ACC112 (cell line): ENCODE data around the gene PLXNA3.

Source experiments
- H2AFZ ChIP-seq: fragments of 200-600 bp; sonication (generic); one replicate; pipeline ENCODE4 v1.6.0; 2017; ENCODE audit warnings: antibody characterized with exemption, low read length; ENCODE audit not compliant: unreplicated experiment
- H3K27ac ChIP-seq: fragments of 200-600 bp; sonication (generic); 2 replicates; pipeline ENCODE4 v1.5.1; 2014; ENCODE audit warnings: low read depth, mild to moderate bottlenecking, antibody characterized with exemption, low read length, moderate library complexity
- H3K27me3 ChIP-seq: fragments of 200-600 bp; sonication (generic); 2 replicates; pipeline ENCODE4 v1.6.1; 2014; ENCODE audit warnings: mild to moderate bottlenecking, antibody characterized with exemption, low read length, moderate library complexity, mixed read lengths; ENCODE audit not compliant: insufficient read depth
- H3K36me3 ChIP-seq: fragments of 200-600 bp; sonication (generic); 2 replicates; pipeline ENCODE4 v1.6.1; 2016; ENCODE audit warnings: mild to moderate bottlenecking, antibody characterized with exemption, low read length, moderate library complexity, mixed read lengths; ENCODE audit not compliant: insufficient read depth
- H3K4me1 ChIP-seq: fragments of 200-600 bp; sonication (generic); one replicate; pipeline ENCODE4 v1.6.1; 2016; ENCODE audit warnings: low read length, mixed read lengths; ENCODE audit not compliant: insufficient read depth, unreplicated experiment, control insufficient read depth
- H3K4me3 ChIP-seq: fragments of 200-600 bp; sonication (generic); 2 replicates; pipeline ENCODE4 v1.5.1; 2014; ENCODE audit warnings: mild to moderate bottlenecking, low read depth, low read length
- H3K79me2 ChIP-seq: fragments of 200-600 bp; sonication (generic); one replicate; pipeline ENCODE4 v1.6.0; 2016; ENCODE audit warnings: low read length; ENCODE audit not compliant: control insufficient read depth, unreplicated experiment, insufficient read depth

Gene PLXNA3

DNA sequence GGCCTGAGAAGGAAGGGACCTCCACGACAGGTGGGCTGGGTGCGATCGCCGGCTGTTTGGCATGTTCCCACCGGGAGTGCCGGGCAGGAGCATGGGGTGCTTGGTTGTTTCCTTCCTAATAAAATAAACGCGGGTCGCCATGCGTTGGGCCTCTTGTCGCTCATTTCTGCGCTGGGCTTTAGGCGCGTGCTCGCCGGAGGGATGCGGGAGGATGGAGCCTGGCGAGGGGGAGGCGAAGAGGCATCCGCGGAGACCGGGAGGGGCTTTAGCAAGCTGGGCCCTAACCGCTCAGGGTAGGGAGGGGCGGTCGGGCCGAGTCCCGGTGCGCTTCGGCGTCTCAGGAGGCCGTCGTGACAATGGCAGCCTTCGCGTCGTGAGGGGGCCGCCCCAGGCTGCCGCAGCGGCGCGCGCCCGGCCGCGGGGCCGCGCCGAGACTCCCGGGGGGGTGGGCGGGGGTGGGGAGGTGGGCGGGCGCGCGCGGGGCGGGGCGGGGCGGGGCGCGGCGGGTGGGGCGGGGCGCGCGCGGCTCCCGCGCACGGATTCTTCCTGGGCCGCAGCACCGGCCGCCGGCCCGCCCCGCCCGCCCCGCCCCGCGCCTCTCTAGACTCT, 21.6 kb upstream of the PLXNA3 start:
- Histone ChIP-seq H3K27me3 (no peaks in the 10 kb centered on the region), H2AFZ (no peak overlapping the region), H3K36me3 (no peaks in the 10 kb centered on the region)

DNA sequence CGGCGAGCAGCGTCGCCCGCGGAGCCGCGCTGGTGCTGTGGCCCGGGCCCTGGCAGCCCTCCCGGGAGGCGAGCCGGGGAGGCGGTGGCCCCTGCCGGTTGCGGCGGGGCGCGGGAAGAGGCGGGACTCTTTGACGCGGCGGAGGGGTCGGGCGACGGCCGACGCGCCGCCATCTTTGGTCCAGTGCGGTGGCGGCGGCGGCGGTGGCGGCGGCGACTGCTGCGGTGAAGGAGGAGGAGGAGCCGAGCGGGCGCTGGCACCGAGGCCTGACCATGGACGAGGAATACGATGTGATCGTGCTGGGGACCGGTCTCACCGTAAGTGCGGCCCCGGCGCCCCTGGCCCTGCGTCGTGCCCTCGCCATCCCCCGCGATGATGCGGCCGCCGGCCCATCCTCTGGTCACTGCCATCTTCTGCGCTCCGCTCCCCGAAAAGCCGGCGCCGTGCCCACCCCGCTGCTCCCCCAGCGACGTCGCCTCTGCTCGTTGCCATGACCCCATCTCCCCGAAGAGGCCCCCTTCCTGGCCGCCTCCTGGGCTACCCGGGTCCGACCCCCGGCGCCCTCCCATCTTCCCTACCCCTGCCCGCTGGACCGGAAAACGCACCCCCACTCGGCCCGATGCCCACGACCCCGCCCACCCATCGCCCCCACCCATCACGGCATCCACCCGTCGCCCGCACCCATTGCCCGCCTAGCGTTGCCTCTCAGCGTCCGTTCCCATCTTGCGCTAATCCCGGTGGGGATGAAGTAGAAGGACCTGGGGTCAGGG, 20.9 kb upstream of the PLXNA3 start, which contains the start of gene GDI1:
GDI1 (plus strand) TSS at position 172 of the 770 bp plus-strand sequence; CDS start at position 273, 101 bp downstream.
- no peak within 1 kb of the TSS for H2AFZ ChIP-seq
- peaks cover 3% of the 10 kb centered on the region for H3K4me1 ChIP-seq
- peak within 1 kb of the TSS; percentile 87 for H3K4me3 ChIP-seq
- H3K79me2 ChIP-seq = peaks cover 33% of the 10 kb centered on the region
- no peaks in the 10 kb centered on the region for H3K36me3 ChIP-seq
- H3K27me3 ChIP-seq = no peaks in the 10 kb centered on the region
- H3K27ac ChIP-seq = peak within 1 kb of the TSS; percentile 72

More for the DNA sequence above, 21.6 kb upstream of the PLXNA3 start:
- peak overlapping the region; percentile 87 for H3K4me3 ChIP-seq
- peaks cover 33% of the 10 kb centered on the region for H3K79me2 ChIP-seq
- H3K27ac ChIP-seq = peak overlapping the region; percentile 72
- H3K4me1 ChIP-seq = peaks cover 3% of the 10 kb centered on the region

DNA sequence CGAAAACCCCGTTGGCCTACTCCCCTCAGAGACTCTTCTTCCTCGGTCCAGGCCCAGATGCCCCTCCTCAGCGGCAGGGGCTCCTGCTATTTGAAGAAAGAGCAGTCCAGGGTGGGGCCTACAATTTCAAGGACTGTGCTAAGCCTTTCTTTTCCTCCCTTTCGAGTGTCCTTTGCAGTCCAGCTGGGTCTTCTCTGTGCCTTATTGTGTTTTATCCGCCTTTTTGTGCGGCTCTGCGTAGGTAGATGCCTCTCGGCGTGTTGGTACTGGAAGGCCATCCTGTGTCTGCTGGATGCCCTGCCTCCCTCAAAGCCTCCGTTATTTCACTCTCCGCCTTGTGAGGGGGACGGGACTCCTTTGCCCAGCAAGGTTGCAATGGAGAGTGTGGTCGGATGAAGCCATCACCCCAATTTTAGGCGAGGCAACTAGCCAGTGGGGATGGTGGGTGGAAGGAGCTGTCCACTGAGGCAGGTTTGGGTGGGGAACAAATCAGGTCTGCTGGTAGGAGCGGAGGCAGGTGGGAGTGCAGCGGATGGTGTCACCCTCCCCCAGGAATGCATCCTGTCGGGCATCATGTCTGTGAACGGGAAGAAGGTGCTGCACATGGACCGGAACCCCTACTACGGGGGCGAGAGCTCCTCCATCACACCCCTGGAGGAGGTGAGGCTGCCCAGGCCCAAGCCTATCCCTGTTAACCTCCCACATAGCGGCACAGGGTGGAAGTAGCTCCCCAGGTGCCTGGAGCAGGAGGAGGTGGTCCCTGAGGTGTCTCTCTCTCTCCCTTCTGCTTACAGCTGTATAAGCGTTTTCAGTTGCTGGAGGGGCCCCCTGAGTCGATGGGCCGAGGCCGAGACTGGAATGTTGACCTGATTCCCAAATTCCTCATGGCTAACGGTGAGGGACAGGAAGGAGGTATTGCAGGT, 19.8 kb upstream of the PLXNA3 start:
- Histone ChIP-seq H3K4me3 (peak overlapping the region; percentile 87), H3K4me1 (peaks cover 3% of the 10 kb centered on the region), H3K79me2 (peaks cover 33% of the 10 kb centered on the region), H3K36me3 (no peaks in the 10 kb centered on the region), H3K27ac (no peak overlapping the region), H3K27me3 (no peaks in the 10 kb centered on the region), H2AFZ (no peak overlapping the region)

DNA sequence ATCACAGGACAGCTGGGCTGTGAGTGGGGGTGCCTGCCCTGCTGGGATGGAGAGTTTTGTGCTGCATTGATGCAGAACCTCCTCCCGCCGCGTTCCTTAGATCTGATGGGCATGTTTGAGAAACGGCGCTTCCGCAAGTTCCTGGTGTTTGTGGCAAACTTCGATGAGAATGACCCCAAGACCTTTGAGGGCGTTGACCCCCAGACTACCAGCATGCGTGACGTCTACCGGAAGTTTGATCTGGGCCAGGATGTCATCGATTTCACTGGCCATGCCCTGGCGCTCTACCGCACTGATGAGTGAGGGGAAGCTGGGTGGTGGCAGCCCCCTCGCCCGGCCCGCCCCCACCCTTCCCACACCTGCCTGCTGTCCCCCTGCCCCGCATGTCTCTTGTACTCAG, 18.2 kb upstream of the PLXNA3 start:
- Histone ChIP-seq H3K4me1 (peaks cover 3% of the 10 kb centered on the region), H3K27me3 (no peaks in the 10 kb centered on the region), H3K79me2 (peaks cover 39% of the 10 kb centered on the region), H3K36me3 (no peaks in the 10 kb centered on the region), H3K27ac (no peak overlapping the region), H2AFZ (no peak overlapping the region), H3K4me3 (no peak overlapping the region)

DNA sequence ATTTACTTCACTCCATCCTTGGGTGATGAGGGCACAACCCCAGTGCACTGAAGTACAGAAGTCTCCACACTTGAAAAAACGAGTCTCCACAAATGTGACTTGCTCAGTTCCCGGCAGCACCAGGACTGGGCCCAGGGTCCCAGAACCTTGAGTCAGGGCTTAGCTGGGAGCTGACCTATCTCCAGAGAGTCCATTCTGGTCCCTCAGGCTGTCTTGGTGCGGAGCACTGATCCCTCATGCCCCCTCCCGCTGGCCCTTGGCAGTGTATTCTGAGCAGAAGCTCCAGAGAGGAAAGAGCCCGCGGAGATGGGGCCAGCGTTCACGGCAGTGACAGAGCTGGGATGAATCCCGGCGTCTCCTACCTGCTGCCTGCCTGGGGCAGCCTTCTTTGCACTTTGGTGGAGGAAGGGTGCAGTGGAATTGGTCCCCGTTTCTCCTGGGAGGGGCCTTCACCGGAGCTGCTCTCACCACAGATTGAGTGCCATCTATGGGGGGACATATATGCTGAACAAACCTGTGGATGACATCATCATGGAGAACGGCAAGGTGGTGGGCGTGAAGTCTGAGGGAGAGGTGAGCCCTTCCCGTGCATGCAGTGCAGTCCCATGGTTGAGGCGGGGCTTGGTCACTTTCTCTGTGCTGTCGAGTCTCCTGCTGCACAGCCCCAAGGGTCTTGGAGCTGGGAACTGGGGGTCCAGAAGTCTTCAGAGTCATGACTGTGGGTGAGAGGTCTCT, 17.3 kb upstream of the PLXNA3 start:
- Histone ChIP-seq H2AFZ (no peak overlapping the region), H3K27me3 (no peaks in the 10 kb centered on the region), H3K79me2 (peaks cover 49% of the 10 kb centered on the region), H3K36me3 (no peaks in the 10 kb centered on the region), H3K27ac (no peak overlapping the region), H3K4me3 (no peak overlapping the region), H3K4me1 (peaks cover 11% of the 10 kb centered on the region)

DNA sequence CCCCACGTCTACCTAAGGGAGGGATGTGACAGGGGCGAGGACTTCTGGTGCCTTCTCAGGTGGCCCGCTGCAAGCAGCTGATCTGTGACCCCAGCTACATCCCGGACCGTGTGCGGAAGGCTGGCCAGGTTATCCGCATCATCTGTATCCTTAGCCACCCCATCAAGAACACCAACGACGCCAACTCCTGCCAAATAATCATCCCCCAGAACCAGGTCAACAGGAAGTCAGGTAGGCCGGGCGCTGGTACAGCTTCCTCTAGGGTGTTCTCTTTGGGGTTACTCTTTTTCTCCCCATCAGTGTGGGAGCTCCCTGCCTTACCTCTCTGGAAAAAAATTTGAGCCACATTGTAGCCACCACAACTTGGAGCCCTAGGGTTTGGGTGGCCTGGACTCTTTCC, 16.5 kb upstream of the PLXNA3 start:
- Histone ChIP-seq H3K4me1 (peaks cover 7% of the 10 kb centered on the region), H3K36me3 (no peaks in the 10 kb centered on the region), H3K27ac (no peak overlapping the region), H3K4me3 (no peak overlapping the region), H3K27me3 (no peaks in the 10 kb centered on the region), H3K79me2 (peaks cover 57% of the 10 kb centered on the region), H2AFZ (no peak overlapping the region)

DNA sequence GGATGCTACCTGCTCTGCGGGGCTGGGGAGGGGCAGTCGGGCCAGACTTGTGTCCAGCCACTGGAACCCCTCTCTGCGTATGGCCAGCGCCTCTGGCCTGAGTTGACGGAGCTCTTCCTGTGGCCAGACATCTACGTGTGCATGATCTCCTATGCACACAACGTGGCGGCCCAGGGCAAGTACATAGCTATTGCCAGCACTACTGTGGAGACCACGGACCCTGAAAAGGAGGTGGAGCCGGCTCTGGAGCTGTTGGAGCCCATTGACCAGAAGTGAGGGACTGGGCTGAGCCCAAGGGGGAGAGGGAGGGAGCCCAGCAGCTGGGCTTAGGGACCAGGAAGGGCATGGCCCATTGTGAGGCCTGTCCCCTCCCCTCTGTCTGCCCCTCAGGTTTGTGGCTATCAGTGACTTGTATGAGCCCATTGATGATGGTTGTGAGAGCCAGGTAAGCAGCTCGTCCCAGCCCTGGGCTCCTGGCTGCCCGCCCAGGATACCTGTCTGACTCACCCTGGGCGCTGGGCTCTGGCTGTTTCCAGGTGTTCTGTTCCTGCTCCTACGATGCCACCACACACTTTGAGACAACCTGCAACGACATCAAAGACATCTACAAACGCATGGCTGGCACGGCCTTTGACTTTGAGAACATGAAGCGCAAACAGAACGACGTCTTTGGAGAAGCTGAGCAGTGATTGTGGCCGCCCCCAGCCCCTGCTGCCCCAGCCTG, 15.9 kb upstream of the PLXNA3 start:
- no peaks in the 10 kb centered on the region for H3K27me3 ChIP-seq

DNA sequence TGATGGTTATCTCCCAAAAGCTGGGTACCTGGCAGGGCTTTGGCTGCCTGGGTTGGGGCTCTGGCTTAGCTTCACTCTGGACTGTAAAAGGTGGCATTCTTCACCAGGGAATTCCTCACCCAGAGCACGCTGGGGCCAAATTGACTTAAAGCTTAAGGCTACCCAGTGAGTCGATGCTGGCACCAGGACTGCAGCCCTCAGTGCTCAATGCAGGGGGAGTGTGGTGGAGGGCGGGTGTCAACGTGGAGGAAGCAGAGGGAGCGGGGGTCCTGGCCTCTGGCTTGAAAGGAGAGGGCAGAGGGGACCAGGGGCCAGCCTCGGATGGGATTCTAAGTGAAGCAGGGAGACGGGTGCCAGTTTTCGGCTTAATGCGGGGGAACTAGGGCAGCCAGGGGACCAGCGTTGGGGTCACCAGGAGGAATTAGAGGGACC, 14.6 kb upstream of the PLXNA3 start:
- no peaks in the 10 kb centered on the region for H3K27me3 ChIP-seq
- no peaks in the 10 kb centered on the region for H3K36me3 ChIP-seq
- H3K4me3 ChIP-seq = peak overlapping the region; percentile 92
- peaks cover 7% of the 10 kb centered on the region for H3K4me1 ChIP-seq
- H3K79me2 ChIP-seq = peaks cover 52% of the 10 kb centered on the region
- H3K27ac ChIP-seq = peak overlapping the region; percentile 53
- H2AFZ ChIP-seq = no peak overlapping the region

More for the DNA sequence above, 15.9 kb upstream of the PLXNA3 start:
- Histone ChIP-seq H2AFZ (no peak overlapping the region), H3K27ac (no peak overlapping the region), H3K4me3 (no peak overlapping the region), H3K4me1 (peaks cover 7% of the 10 kb centered on the region), H3K79me2 (peaks cover 58% of the 10 kb centered on the region), H3K36me3 (no peaks in the 10 kb centered on the region)

DNA sequence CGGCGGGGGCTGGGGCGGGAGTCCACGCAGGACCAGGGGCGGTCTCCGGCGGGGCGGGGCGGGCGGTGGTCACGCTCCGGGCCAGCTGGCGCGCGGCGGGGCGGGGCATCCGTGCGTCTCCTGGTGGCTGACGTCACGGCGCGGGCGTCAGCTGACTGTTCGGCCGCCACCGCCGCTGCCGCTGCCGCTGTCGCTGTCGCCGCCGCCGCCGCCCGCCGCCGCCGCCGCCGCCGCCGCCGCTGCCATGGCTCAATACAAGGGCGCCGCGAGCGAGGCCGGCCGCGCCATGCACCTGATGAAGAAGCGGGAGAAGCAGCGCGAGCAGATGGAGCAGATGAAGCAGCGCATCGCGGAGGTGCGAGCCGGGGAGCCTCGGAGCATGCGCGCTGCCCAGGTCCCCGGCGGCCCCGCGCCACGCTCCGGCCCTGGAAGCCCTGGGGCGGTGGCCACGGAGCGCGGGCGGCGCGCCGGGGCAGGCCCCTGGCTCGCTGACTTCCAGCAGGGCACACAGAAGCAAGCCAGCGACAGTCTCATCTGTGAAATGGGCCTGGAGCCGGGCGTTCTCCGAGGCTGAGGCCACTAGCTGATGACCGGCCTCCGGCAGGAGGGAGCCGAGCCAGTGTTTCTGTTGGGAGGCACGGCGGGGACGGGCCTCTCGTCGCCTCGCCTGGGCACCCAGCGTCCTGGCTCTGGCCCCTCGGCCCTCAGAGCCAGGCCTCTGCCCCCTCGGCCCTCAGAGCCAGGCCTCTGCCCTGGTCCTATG, 13.9 kb upstream of the PLXNA3 start, which contains the start of gene FAM50A:
FAM50A (plus strand) TSS at position 150 of the 763 bp plus-strand sequence; CDS start at position 245, 95 bp downstream.
- Histone ChIP-seq H2AFZ (no peak within 1 kb of the TSS), H3K27me3 (no peaks in the 10 kb centered on the region), H3K79me2 (peaks cover 46% of the 10 kb centered on the region), H3K36me3 (no peaks in the 10 kb centered on the region), H3K27ac (peak within 1 kb of the TSS; percentile 53), H3K4me1 (peaks cover 7% of the 10 kb centered on the region), H3K4me3 (peak within 1 kb of the TSS; percentile 92)
